ENCODE results near the gene C4orf50.

GRCh38 chr4:5890063-5890727 lies 128.0 kb downstream of the C4orf50 start:
- no peak for TF ChIP-seq SP1 (IDR thresholded peaks at IDR 0.05)
- no peak for TF ChIP-seq ATF3 (IDR thresholded peaks at IDR 0.05)
- no peak for TF ChIP-seq CTCF (IDR thresholded peaks at IDR 0.05; ENCODE audit: low read depth, low read length, missing input control)
- no peak for TF ChIP-seq TAF1 (conservative IDR thresholded peaks at IDR 0.05)
- no peak for TF ChIP-seq EGR1 (IDR thresholded peaks at IDR 0.05; ENCODE audit: low read depth in 2 of 2)
- TF ChIP-seq ZBTB33 (IDR thresholded peaks at IDR 0.05), result no peak
- no peak for TF ChIP-seq GABPA (IDR thresholded peaks at IDR 0.05 in 1 of 2, conservative IDR thresholded peaks at IDR 0.05 in 1 of 2)
